ENCODE data around the gene TECRL.

The TECRL gene

GRCh38 chr4:64394469-64394868, 14.8 kb downstream of the TECRL start:
- H3K9me3 ChIP-seq (ENCODE audit: low read depth, low read length), result no peaks in the 10 kb centered on the region
- H3K4me3 ChIP-seq, result no peak overlapping the region
- H3K9ac ChIP-seq (ENCODE audit: insufficient read length), result no peak overlapping the region
- no peak for DNase-seq (ENCODE audit: low read depth, low spot score)
- no peak for TF ChIP-seq FOXP2 (optimal IDR thresholded peaks at IDR 0.05; ENCODE audit: control extremely low read depth, extremely low read length, insufficient read depth)
- no peak for TF ChIP-seq POLR2AphosphoS5 (IDR thresholded peaks at IDR 0.05; ENCODE audit: borderline replicate concordance, low read depth, low read length)
- TF ChIP-seq EZH2 (IDR thresholded peaks at IDR 0.05), result no peak
- no peaks in the 10 kb centered on the region for H3K36me3 ChIP-seq (ENCODE audit: insufficient read depth, low read length)
- H3K27ac ChIP-seq, result no peak overlapping the region

- no peak overlapping the region for H3K27ac ChIP-seq
- no peak overlapping the region for H3K9ac ChIP-seq (ENCODE audit: insufficient read length)
- H3K9me3 ChIP-seq (ENCODE audit: low read depth, low read length), result no peaks in the 10 kb centered on the region
- no peak for DNase-seq (ENCODE audit: low read depth, low spot score)
- no peak for TF ChIP-seq EZH2 (IDR thresholded peaks at IDR 0.05)
- no peak for TF ChIP-seq FOXP2 (optimal IDR thresholded peaks at IDR 0.05; ENCODE audit: control extremely low read depth, extremely low read length, insufficient read depth)
- TF ChIP-seq POLR2AphosphoS5 (IDR thresholded peaks at IDR 0.05; ENCODE audit: borderline replicate concordance, low read depth, low read length), result no peak
- no peaks in the 10 kb centered on the region for H3K36me3 ChIP-seq (ENCODE audit: insufficient read depth, low read length)
- H3K4me3 ChIP-seq, result no peak overlapping the region
Observed at GRCh38 chr4:64388252-64388651, 21.0 kb downstream of the TECRL start.

GRCh38 chr4:64385220-64385619, 24.0 kb downstream of the TECRL start:
- Histone ChIP-seq H3K36me3 (ENCODE audit: insufficient read depth, low read length) (no peaks in the 10 kb centered on the region), H3K9me3 (ENCODE audit: low read depth, low read length) (no peaks in the 10 kb centered on the region), H3K4me3 (no peak overlapping the region), H3K27ac (no peak overlapping the region), H3K9ac (ENCODE audit: insufficient read length) (no peak overlapping the region)
- TF ChIP-seq FOXP2 (optimal IDR thresholded peaks at IDR 0.05; ENCODE audit: control extremely low read depth, extremely low read length, insufficient read depth) (no peak), EZH2 (IDR thresholded peaks at IDR 0.05) (no peak), POLR2AphosphoS5 (IDR thresholded peaks at IDR 0.05; ENCODE audit: borderline replicate concordance, low read depth, low read length) (no peak)
- no peak for DNase-seq (ENCODE audit: low read depth, low spot score)

- no peaks in the 10 kb centered on the region for H3K36me3 ChIP-seq (ENCODE audit: insufficient read depth, low read length)
Observed at GRCh38 chr4:64384237-64385203, 24.7 kb downstream of the TECRL start.

GRCh38 chr4:64368741-64369140, 40.5 kb downstream of the TECRL start:
- Histone ChIP-seq H3K27ac (no peak overlapping the region), H3K36me3 (ENCODE audit: insufficient read depth, low read length) (no peaks in the 10 kb centered on the region), H3K9me3 (ENCODE audit: low read depth, low read length) (peaks cover 3% of the 10 kb centered on the region; the same call in 1 of the 2 replicates), H3K4me3 (no peak overlapping the region), H3K9ac (ENCODE audit: insufficient read length) (no peak overlapping the region)
- no peak for DNase-seq (ENCODE audit: low read depth, low spot score)
- TF ChIP-seq FOXP2 (optimal IDR thresholded peaks at IDR 0.05; ENCODE audit: control extremely low read depth, extremely low read length, insufficient read depth), result no peak
- TF ChIP-seq POLR2AphosphoS5 (IDR thresholded peaks at IDR 0.05; ENCODE audit: borderline replicate concordance, low read depth, low read length), result no peak
- no peak for TF ChIP-seq EZH2 (IDR thresholded peaks at IDR 0.05)

More at GRCh38 chr4:64384237-64385203, 24.7 kb downstream of the TECRL start:
- no peak for DNase-seq (ENCODE audit: low read depth, low spot score)
- Histone ChIP-seq H3K9ac (ENCODE audit: insufficient read length) (no peak overlapping the region), H3K9me3 (ENCODE audit: low read depth, low read length) (no peaks in the 10 kb centered on the region), H3K27ac (no peak overlapping the region), H3K4me3 (no peak overlapping the region)
- TF ChIP-seq FOXP2 (optimal IDR thresholded peaks at IDR 0.05; ENCODE audit: control extremely low read depth, extremely low read length, insufficient read depth) (no peak), EZH2 (IDR thresholded peaks at IDR 0.05) (no peak), POLR2AphosphoS5 (IDR thresholded peaks at IDR 0.05; ENCODE audit: borderline replicate concordance, low read depth, low read length) (no peak)

GRCh38 chr4:64361399-64361740, 47.9 kb downstream of the TECRL start:
- TF ChIP-seq EZH2 (IDR thresholded peaks at IDR 0.05), result no peak
- no peak for TF ChIP-seq POLR2AphosphoS5 (IDR thresholded peaks at IDR 0.05; ENCODE audit: borderline replicate concordance, low read depth, low read length)
- TF ChIP-seq FOXP2 (optimal IDR thresholded peaks at IDR 0.05; ENCODE audit: control extremely low read depth, extremely low read length, insufficient read depth), result no peak
- H3K9me3 ChIP-seq (ENCODE audit: low read depth, low read length), result peaks cover 3% of the 10 kb centered on the region; the same call in 1 of the 2 replicates
- no peak for DNase-seq (ENCODE audit: low read depth, low spot score)
- no peak overlapping the region for H3K4me3 ChIP-seq
- H3K9ac ChIP-seq (ENCODE audit: insufficient read length), result no peak overlapping the region
- H3K27ac ChIP-seq, result no peak overlapping the region
- H3K36me3 ChIP-seq (ENCODE audit: insufficient read depth, low read length), result no peaks in the 10 kb centered on the region

GRCh38 chr4:64360664-64361398, 48.4 kb downstream of the TECRL start:
- DNase-seq (ENCODE audit: low read depth, low spot score), result no peak
- H3K9ac ChIP-seq (ENCODE audit: insufficient read length), result no peak overlapping the region
- no peaks in the 10 kb centered on the region for H3K36me3 ChIP-seq (ENCODE audit: insufficient read depth, low read length)
- no peak overlapping the region for H3K27ac ChIP-seq
- H3K4me3 ChIP-seq, result no peak overlapping the region
- TF ChIP-seq EZH2 (IDR thresholded peaks at IDR 0.05) (no peak), FOXP2 (optimal IDR thresholded peaks at IDR 0.05; ENCODE audit: control extremely low read depth, extremely low read length, insufficient read depth) (no peak), POLR2AphosphoS5 (IDR thresholded peaks at IDR 0.05; ENCODE audit: borderline replicate concordance, low read depth, low read length) (no peak)
- H3K9me3 ChIP-seq (ENCODE audit: low read depth, low read length), result peaks cover under 1% of the 10 kb centered on the region; the same call in 1 of the 2 replicates

- Histone ChIP-seq H3K9me3 (ENCODE audit: low read depth, low read length) (no peaks in the 10 kb centered on the region), H3K9ac (ENCODE audit: insufficient read length) (no peak overlapping the region), H3K27ac (no peak overlapping the region), H3K36me3 (ENCODE audit: insufficient read depth, low read length) (no peaks in the 10 kb centered on the region), H3K4me3 (no peak overlapping the region)
- no peak for TF ChIP-seq FOXP2 (optimal IDR thresholded peaks at IDR 0.05; ENCODE audit: control extremely low read depth, extremely low read length, insufficient read depth)
- no peak for TF ChIP-seq EZH2 (IDR thresholded peaks at IDR 0.05)
- TF ChIP-seq POLR2AphosphoS5 (IDR thresholded peaks at IDR 0.05; ENCODE audit: borderline replicate concordance, low read depth, low read length), result no peak
- no peak for DNase-seq (ENCODE audit: low read depth, low spot score)
Observed at GRCh38 chr4:64359489-64359888, 49.8 kb downstream of the TECRL start.

All from SK-N-MC (cell line).